HS-5 (cell line): ENCODE results near the gene HSH2D.
"Not testable (repeated sequence)": the region's sequence is repeated elsewhere in the genome, so short reads cannot be mapped to it uniquely, and the experiment has no call there.

ENCODE experiments used
- DNase-seq: peaks from one replicate; pipeline ENCODE4 v3.0.0-alpha.2; 2012; ENCODE audit warnings: low read depth

HSH2D gene

DNA sequence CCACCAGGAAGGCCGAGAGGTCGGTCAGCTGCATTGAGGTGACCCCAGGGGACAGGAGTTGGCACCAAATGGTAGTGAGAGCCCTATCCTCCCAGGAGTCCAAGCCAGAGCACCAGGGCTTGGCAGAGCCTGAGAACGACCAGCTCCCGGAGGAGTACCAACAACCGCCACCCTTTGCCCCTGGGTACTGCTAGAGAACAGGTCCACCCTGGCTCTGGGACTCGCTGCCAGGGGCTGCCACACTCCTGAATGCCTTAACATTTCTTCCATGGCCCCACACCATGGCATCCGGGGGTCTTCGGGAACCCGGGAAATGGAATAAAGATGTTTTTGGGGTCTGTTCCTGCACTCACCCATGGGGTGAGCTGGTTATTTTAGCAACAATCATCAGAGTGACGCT is 14.1 kb downstream of the HSH2D start:
- no peak for DNase-seq

- DNase-seq = no peak
Observed at GRCh38 chr19:16159655-16160054, 16.2 kb downstream of the HSH2D start.

- DNase-seq = no peak
Observed at GRCh38 chr19:16160445-16160942, 17.0 kb downstream of the HSH2D start.

DNA sequence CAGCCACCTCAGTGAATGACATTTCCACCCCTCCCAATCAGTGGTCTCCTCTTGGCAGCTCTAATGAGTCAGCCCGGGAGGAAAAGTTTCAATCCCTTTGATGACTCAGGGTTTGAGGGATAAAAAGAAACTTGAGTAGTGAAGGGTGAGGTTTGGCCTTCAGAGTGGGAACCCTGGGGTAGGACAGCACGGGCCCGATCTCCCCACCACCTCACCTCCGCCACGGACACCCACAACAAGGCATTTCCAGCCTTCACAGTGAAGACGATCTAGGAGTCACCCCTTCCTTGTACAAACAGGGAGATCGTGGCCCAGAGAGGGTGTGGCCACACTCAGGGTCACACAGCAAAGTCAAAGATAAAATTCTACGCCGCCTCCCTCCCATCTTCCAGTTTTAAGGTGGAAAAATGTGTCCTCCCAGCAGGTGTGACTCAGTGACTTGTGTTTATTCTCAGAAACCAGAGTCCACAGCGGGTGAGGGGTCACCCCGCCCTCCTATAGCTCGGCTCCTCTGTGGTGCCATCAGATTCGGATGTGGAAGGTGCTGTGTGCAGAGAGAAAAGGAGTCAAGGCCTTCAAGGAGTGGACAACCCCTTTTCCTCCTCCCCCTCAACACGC is 17.6 kb downstream of the HSH2D start:
- DNase-seq = peak; percentile 53

- DNase-seq = peak; percentile 68
Observed at GRCh38 chr19:16161840-16162239, 18.4 kb downstream of the HSH2D start.

DNA sequence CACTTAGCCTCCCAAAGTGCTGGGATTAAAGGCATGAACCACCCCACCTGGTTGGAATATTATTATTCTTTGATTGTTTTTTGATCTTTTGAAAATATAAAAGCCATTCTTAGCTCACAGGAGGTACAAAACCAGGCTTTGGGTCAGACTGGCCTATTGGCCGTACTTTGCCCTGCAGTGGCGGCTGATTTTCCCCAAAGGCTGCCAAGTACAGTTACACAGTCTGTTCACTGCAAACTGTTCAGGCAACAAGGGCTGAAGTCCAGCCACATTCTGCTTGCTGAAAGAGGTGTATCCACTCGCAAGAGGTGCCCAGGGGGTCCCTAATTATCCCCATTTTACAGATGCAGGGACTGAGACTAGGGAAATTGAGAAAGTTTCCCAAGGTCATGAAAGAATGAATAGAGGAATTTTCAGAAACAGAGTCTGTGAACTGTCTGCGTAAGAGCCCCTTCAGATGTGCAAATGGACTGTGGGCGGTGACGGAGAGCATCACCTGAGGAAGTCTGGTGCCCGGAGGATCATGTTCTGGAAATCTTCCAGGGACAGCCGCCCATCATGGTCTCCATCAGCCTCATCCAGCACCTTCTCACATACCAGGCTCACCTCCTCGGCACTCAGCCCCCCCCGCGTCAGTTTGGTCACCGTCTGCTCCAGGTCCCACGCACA is 20.9 kb downstream of the HSH2D start:
- no peak for DNase-seq

DNA sequence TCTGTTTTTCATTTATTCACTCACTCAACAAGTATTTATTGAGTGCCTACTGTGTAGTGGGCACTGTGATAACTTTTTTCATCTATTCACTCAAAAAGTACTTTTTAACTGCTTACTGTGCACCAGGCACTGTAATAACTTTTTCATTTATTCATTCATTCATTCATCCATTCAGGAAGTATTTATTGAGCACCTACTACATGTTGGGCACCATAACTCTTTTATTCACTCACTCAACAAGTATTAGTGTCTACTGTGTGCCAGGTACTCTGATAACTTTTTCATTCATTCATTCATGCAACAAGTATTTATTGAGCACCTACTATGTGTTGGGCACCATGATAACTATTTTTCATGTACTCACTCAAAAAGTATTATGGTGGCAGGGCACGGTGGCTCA is 22.9 kb downstream of the HSH2D start:
- DNase-seq = no peak

GRCh38 chr19:16167055-16167454 is 23.6 kb downstream of the HSH2D start:
- DNase-seq = no peak

DNA sequence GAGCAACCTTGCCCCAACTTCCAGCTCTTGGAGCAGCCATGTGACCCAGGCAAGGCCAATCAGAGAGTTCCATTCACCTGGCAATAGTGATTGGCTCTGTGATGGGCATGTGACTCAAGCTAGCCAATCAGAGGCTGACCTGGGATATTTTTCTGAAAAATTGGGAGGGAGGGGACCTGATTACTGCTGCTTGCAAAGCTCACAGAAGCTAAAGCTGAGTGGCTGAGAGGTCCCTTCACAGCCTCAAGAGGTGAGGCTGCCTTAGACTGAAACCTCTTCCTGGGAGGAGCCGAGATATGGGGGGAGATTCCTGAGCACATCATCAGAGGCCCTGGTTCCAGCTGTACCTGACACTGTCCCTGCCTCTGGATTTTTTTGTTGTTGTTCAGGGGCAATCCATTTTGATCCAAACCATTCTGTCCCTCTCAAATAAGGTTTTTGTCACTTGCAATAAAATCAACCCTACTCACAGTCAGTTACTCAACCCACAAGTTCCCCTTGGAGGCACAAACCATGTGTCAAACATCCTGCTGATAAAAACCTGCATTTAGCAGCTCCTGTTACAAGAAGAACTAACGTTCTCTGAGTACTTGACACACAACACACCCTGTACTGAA is 25.1 kb downstream of the HSH2D start:
- DNase-seq = no peak

- no peak for DNase-seq
Observed at GRCh38 chr19:16170134-16170533, 26.6 kb downstream of the HSH2D start.

DNA sequence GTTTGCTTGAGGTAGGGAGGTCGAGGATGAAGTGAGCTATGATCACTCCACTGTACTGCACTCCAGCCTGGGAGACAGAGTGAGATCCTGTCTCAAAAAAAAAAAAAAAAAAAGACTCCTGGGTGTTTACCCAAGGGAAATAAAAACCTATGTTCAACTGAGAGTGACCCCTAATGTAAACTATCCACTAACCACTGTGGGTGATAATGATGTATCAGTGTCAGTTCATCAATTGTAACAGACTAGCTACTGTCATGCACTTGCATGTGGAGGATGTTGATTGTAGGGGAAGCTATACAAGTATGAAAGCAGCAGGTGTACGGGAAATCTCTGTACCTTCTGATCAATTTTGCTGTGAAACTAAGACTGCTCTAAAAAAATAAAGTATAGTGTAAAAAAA is 32.5 kb downstream of the HSH2D start:
- DNase-seq = no peak

GRCh38 chr19:16178866-16179265 is 35.4 kb downstream of the HSH2D start:
- not testable (repeated sequence) for DNase-seq

DNA sequence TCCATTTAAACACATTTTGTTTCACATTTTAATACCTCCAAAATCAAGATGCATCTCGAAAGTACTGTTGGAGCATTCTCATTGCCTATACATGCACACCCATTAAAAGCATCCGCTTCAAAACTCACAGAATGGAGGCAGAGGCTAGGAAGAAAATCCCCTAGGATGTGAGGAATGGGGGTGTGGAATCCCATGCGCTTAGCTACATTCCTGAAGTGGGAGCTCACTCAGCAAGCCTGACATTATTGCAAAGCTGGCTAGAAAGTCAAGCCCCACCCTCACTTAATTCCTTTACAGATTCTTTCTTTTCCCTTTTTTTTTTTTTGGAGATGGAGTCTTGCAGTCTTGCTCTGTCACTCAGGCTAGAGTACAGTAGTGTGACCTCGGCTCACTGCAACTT is 37.1 kb downstream of the HSH2D start:
- DNase-seq = peak; percentile 52

GRCh38 chr19:16184665-16185122 is 41.2 kb downstream of the HSH2D start:
- DNase-seq = no peak

DNA sequence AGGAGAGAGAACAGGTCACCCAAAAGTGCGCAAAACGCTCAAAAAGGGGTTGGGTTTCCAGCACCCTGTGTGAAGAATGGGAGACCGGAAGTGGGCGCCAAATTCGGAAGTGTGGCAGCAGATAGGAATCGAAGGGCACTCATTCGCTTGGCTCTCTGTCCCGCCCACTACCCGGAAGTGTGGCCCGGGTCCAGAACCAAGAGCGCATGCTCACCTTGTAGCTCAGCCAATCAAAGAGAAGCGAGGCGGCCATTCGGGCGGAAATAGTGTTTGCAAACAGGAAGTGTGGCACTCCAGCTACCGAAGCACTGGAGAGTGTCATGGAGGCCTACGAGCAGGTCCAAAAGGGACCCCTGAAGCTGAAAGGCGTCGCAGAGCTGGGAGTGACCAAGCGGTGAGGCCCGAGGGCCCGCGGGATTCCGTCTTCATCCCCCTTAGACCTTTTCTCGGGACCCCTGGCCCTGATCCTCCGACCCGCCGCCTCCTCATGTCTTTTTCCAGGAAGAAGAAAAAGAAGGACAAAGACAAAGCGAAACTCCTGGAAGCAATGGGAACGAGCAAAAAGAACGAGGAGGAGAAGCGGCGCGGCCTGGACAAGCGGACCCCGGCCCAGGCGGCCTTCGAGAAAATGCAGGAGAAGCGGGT is 41.8 kb downstream of the HSH2D start, which contains the start of gene FAM32A:
FAM32A (plus strand) TSS at position 288 of the 645 bp plus-strand sequence; CDS start at position 321, 33 bp downstream.
- DNase-seq = peak; percentile 88

GRCh38 chr19:16185768-16186123 is 42.3 kb downstream of the HSH2D start:
- no peak for DNase-seq

GRCh38 chr19:16188521-16188920 is 45.0 kb downstream of the HSH2D start:
- DNase-seq = no peak

- DNase-seq = no peak
Observed at GRCh38 chr19:16190198-16190597, 46.7 kb downstream of the HSH2D start.

DNA sequence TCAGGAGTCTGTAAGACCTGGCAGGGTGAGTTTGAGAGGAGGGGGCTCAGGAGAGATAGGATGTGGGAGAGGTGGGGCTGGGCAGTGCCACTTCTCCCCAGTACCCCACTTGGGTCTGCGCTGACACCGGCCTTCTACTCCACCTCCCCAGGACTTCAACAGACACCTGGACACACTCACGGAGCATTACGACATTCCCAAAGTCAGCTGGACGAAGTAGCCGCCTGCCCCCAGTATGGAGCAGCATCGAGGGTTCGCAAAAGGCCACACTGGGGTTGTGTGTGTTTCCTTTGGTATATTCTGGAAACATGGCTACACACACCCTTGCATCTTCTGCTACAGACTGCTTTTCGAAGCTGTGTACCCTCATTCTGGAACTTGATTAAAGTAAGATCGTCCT is 47.3 kb downstream of the HSH2D start:
- DNase-seq = no peak

GRCh38 chr19:16191216-16191908 is 47.9 kb downstream of the HSH2D start:
- no peak for DNase-seq

- no peak for DNase-seq
Observed at GRCh38 chr19:16193466-16193865, 50.0 kb downstream of the HSH2D start.

DNA sequence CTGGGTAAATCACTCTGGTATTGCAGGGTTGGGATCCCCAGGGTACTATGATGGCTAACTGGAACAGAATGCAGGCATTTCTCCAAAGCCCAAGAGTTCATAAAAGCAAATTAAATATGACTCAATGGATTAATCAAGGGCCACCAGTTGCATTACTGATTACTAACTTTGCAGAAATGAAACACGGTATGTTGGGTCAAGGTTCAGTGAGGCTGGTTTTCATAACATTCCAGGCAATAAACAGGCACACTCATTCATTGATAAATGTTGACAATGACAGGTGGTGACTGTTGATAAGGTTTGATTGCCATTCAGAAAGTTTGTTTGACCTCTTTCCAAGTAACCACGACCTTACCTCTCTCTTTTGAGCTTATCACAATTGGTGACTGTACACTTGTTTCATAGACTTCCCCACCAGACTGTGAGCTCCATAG is 53.7 kb downstream of the HSH2D start:
- peak; percentile 91 for DNase-seq
